HL-60/S4 (cell line): ENCODE results near the gene CAMKK2.
"Not testable (repeated sequence)": the region's sequence is repeated elsewhere in the genome, so short reads cannot be mapped to it uniquely, and the experiment has no call there.

Experiments used
- in situ Hi-C: fragments of 300-500 bp; cut with MboI; formaldehyde crosslinking; loops from 2 replicates; pipeline ENCODE4 v1.14.3; 2022; ENCODE audit warnings: low sequenced_read_pairs

CAMKK2 gene

GRCh38 chr12:121300083-121300819 lies 3.7 kb upstream of the CAMKK2 start:
- in situ Hi-C loops, result no loop called here

- in situ Hi-C loops, result no loop called here
Observed at GRCh38 chr12:121299662-121300061, 3.2 kb upstream of the CAMKK2 start.

- in situ Hi-C loops, result not testable (repeated sequence)
Observed at GRCh38 chr12:121298411-121298810, 1.9 kb upstream of the CAMKK2 start.

GRCh38 chr12:121297435-121297991 lies 1.0 kb upstream of the CAMKK2 start:
- in situ Hi-C loops, result no loop called here

GRCh38 chr12:121295746-121296617 lies 527 bp downstream of the CAMKK2 start:
- in situ Hi-C loops, result no loop called here

- in situ Hi-C loops, result no loop called here
Observed at GRCh38 chr12:121295116-121295745, 1.3 kb downstream of the CAMKK2 start.

- in situ Hi-C loops, result no loop called here
Observed at GRCh38 chr12:121294151-121294889, 2.2 kb downstream of the CAMKK2 start.

GRCh38 chr12:121293603-121294002 lies 2.9 kb downstream of the CAMKK2 start:
- in situ Hi-C loops, result no loop called here

GRCh38 chr12:121290410-121290809 lies 6.1 kb downstream of the CAMKK2 start:
- in situ Hi-C loops, result no loop called here

- in situ Hi-C loops, result no loop called here
Observed at GRCh38 chr12:121289962-121290361, 6.5 kb downstream of the CAMKK2 start.

GRCh38 chr12:121288986-121289385 lies 7.5 kb downstream of the CAMKK2 start:
- in situ Hi-C loops, result no loop called here

- in situ Hi-C loops, result no loop called here
Observed at GRCh38 chr12:121288158-121288845, 8.2 kb downstream of the CAMKK2 start.

- in situ Hi-C loops, result no loop called here
Observed at GRCh38 chr12:121287267-121287954, 9.1 kb downstream of the CAMKK2 start.

GRCh38 chr12:121285856-121286255 lies 10.7 kb downstream of the CAMKK2 start:
- in situ Hi-C loops, result no loop called here

- in situ Hi-C loops, result no loop called here
Observed at GRCh38 chr12:121284551-121285390, 11.7 kb downstream of the CAMKK2 start.

GRCh38 chr12:121283841-121284240 lies 12.7 kb downstream of the CAMKK2 start:
- in situ Hi-C loops, result no loop called here

- in situ Hi-C loops, result no loop called here
Observed at GRCh38 chr12:121283388-121283787, 13.1 kb downstream of the CAMKK2 start.

- in situ Hi-C loops, result not testable (repeated sequence)
Observed at GRCh38 chr12:121282910-121283309, 13.6 kb downstream of the CAMKK2 start.
